Brain pericyte (primary cell): ENCODE data around the gene TRABD.

Experiments
- DNase-seq: peaks from one replicate; pipeline ENCODE4 v3.0.0-alpha.2; 2012; ENCODE audit warnings: low read depth, low spot score

The TRABD gene

DNA sequence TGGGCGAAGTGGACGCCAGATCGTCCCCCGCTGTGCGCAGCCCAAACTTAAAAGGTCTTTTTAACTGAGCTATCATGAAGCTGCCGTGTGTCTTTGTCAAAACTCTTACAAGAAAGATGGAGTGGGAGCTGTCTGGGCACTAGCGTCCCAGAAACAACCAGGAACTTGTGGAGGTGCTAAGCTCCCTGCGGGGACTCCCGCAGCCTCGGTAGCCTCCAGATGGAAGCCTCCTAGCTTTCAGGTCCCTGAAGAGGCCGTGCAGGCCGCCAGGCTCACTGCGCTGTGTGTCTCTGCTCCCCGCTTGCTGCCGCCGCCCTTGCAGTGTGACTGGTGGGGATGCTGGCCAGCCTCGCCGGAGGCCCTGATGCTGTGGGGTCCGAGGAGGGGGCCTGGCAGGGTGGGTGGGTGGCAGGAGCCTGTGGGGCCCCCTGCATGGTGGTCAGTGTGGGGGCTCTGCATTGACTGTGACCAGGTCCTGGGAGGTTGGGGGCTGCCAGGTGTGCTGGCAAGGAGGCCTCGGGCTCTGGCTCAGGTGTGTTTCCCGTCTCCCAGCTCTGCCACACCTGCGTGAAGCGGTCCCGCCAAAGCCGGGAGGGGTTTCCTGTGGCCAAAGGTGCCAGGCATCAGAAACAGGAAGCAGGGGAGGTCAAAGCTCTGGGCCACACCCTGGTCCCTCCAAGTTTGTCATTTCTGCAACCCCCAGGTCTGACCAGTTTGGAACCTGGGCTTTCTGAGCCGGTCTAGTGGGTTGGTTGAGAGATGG is 1.2 kb downstream of the TRABD start:
- DNase-seq, result no peak

DNA sequence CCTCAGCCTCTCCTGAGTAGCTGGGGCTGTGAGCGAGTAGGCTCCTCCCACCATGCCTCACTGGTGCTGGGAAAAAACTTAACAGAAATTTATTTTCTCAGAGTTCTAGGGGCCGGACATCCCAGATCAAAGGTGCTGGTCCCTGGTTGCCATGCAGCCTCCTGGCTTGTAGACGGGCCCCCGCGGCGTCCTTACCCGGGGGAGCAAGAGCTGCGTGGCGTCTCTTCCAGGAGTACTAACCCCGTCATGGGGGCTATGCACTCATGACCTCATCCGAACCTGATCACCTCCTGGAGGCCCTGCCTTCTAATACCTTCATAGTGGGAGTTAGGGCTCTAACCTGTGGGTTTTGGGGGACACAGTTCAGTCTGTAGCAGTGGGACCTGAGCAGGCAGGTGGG is 2.6 kb downstream of the TRABD start:
- DNase-seq, result no peak

GRCh38 chr22:50189184-50189848 is 3.6 kb downstream of the TRABD start:
- no peak for DNase-seq

DNA sequence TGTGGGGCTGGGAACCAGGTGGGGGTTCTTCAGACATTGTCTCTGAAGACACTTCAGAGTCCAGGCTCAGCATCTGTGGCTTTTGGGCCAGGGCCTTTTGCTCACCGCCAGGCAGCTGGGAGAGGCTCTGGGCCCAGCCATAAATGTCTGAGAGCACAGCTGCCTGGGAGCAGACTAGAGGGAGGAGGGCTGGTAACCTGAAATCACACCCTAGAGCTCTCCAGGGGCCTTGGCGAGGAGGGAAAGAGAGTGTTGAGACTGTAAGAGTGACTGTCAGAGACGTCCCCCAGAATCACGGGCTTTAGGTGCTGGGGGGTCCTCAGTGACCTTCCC is 4.1 kb downstream of the TRABD start:
- no peak for DNase-seq

GRCh38 chr22:50190182-50190940 is 4.6 kb downstream of the TRABD start:
- DNase-seq, result no peak

- DNase-seq, result no peak
Measured at GRCh38 chr22:50190941-50191741, 5.4 kb downstream of the TRABD start.

- no peak for DNase-seq
Measured at GRCh38 chr22:50192436-50193204, 6.9 kb downstream of the TRABD start.

GRCh38 chr22:50193621-50194020 is 7.9 kb downstream of the TRABD start:
- no peak for DNase-seq

DNA sequence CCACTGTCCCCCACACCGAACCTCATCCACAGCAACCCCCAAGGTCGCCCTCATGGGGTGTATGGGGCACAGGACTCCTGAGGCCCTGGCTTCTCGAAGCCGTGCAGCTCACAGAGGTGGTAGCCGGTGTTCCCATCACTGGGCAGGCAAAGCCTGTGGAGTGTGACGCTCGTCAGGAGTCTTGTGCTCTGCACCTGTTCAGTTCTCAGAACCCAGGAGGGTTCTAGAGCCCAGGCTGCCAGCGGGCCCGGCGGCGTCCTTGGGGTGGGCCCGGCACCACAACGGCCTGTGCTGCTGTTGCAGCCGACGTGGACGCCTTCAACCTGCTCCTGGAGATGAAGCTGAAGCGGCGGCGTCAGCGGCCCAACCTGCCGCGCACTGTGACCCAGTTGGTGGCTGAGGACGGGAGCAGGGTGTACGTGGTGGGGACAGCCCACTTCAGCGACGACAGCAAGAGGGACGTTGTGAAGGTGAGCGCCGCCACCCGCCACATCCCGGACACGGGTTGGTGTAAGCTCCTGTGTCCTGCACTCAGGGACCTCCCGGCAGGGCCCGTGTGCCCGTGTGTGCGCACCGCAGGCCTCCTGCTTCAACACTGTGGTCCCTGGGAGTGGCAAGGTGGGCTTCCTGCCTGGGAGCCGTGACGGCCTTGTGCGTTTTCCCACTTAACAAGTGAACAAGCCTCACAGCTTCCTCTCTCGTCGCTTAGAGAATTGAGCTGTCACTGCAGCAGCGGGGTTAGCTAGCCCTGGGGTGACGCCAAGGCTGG is 8.5 kb downstream of the TRABD start:
- DNase-seq, result no peak

DNA sequence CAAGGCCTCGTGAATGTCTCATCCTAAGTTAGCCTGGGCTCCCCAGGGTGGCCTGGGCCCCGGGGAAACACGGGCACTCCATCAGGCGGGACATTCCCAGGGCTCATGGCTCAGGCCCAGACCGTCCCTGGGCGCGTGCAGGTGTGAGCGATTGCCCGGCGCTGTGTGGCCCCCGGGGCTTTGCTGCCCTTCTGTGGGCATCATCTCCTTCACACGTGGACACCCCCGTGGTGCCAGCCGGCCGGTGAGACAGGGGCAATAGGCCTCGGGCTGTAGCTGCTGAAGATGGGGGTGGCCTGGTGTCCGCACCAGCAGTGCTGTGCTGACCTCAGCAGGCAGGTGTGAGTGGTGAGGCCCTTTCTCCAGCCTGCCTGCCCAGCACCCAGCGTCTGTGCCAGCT is 10.5 kb downstream of the TRABD start:
- no peak for DNase-seq

- no peak for DNase-seq
Measured at GRCh38 chr22:50197000-50197800, 11.5 kb downstream of the TRABD start.

DNA sequence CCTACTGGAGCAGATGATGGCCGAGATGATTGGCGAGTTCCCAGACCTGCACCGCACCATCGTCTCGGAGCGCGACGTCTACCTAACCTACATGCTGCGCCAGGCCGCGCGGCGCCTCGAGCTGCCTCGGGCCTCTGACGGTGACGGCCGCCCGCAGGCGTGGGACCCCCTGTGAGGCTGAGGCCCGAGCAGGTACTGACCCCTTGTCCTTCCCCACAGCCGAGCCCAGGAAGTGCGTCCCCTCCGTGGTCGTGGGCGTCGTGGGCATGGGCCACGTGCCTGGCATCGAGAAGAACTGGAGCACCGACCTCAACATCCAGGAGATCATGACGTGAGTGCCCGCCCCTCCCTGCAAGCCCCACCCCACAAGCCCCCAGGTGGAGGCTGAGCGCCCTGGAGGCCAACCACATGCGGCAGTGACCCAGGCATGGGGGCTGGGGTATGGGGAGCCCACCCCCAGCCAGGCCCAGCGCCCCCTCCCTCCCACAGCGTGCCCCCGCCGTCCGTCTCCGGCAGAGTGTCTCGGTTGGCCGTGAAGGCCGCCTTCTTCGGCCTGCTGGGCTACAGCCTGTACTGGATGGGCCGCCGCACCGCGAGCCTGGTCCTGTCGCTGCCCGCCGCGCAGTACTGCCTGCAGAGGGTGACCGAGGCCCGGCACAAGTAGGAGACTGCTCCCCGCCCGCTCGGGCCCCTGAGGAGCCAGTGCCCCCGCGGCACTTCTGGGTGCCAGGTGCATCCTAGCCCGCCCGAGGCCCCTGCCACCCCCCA is 12.3 kb downstream of the TRABD start:
- DNase-seq, result no peak

DNA sequence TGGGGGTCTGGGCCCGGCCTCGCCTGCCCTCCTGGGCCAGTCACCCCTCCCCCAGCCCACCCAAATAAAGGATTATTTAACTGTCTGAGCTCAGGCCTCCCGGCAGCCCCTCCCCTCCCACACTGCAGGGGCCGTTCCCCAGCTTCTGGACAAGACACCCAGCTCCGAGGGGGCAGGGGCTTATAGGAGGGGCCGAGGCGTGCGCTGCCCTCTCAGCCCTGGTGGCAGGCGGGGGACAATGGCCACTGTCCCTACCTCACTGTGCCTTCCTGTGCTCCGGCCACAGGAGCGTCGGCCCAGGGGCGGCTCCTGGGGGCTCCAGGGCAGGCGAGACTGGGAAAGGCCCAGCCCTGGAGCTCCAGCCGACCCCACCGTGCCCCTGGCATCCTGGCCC is 12.9 kb downstream of the TRABD start:
- no peak for DNase-seq

GRCh38 chr22:50199251-50199721 is 13.6 kb downstream of the TRABD start:
- DNase-seq, result no peak

DNA sequence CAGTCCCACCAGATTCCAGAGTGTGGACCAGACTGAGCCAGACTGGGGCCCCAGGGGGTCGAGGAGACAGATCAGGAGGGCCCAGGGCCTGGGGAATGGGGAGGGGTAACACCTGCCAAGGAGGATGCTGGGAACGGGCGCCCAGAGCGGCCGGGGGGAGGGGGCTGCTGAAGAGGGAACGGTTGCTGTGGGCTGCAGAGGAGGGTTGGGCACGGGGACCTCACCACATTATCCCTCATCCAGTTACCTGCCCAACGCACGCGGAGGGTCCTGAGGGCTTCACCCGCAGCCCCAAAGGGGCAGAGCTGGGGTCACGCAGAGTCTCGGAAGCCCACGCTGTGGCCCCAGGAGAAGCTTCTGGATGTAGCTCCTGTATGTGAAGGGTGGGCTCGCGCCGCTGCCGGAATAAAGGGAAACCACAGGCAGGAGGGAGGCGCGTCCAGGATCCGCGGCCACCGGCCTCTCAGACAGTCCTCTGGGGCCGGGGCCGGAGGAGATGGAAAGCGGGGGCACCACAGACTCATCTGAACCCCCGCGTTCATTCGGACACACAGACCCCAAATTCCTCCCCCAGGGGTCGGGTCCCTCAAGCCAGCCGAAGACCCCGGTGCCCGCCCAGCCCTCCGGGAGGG is 14.2 kb downstream of the TRABD start:
- DNase-seq, result no peak

DNA sequence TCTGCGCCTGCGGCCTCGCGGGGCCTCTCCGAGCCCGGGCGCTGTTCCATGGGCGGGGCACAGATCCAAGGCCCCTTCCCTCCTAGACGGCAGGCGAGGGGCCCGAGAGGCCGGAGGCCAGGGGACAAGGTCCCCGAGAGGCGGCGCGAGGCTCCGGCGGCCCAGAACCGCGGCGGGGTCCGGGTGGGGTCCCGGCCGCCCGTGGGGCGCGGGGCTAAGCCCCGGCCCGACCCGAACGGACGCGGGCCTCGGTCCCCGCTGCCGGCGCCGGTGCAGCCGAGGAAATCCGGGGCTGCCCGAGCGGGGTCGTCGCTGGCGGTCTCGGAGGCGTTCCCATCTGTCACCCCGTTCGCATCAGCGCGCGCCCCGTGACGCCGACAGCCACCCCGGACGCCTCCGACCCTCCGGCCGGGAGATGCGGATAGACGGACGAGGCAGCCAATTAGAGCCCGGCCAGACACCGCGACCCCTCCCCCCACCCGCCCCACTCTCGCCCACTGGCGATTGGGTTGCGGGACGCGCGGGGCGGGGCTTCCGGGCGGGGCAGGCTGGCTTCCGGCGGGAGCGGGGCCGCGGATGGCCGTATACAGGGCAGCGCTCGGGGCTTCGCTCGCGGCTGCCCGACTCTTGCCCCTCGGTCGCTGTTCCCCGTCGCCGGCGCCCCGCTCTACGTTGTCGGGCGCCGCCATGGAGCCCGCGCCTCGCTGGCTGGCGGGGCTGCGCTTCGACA is 14.9 kb downstream of the TRABD start, which contains the start of gene SELENOO:
Gene SELENOO, plus strand, starts transcription at position 551 of the 730 bp plus-strand sequence. Its CDS starts 26 bp downstream, at position 577.
- no peak for DNase-seq
